ENCODE data around the gene SUSD1. TPM values are rescaled to one million over a fixed set of nuclear protein-coding genes. Genes with fewer than 3 reads are reported as not detected.

SUSD1 gene
- total RNA-seq, 1 experiment from 2014 or later = 15.3 TPM

GRCh38 chr9:112084334-112084733 is 90.8 kb downstream of the SUSD1 start:
- intact Hi-C loops (cut with micrococcal nuclease; ENCODE audit: unreplicated experiment) (no loop called here), in situ Hi-C loops (cut with HindIII; ENCODE audit: low pct_unique_long_range_greater_than_20kb, low sequenced_read_pairs) (no loop called here)

DNA sequence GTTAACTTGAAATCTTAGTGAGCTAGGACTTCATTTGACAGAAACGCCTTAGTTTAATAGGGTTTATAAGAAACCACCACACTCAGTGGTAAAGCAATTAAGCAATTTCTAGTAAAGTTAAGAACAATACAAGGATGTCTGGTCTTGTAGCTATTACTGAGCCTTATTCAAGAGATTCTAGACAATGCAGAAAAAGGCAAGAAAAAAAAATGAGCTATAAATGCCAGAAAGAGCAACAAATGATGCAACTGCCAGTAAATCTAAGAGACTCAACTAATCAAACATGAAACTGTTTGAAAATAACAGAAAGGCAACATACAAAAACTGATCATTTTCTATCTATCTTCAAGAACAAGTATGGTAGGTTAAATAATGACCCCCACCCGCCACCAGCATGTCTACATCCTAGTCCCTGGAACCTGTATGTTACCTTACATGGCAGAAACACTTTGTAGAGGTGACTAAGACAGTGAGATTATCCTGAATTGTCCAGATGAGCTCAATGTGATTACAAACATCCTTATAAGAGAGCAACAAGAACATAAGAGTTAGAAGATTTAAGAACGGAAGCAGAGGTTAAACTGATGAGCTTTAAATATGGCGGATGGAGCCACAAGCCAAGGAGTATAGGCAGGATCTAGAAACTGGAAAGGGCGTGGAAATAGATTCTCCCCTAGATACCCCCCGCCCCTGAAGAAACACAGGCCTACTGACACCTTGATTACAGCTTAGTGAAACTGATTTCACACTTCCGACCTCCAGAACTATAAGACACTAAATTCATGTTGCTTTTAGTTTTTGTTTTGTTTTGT is 93.0 kb downstream of the SUSD1 start:
- POLR2A ChIA-PET = interaction anchor here (0.6 to 0.7 kb wide), 2 partner anchors 11 to 27 kb away, joined by 3 to 7 read pairs; no protein-coding TSS in a partner anchor
- intact Hi-C loops (cut with micrococcal nuclease; ENCODE audit: unreplicated experiment) = no loop called here

More at GRCh38 chr9:112084334-112084733, 90.8 kb downstream of the SUSD1 start:
- H3K4me3 ChIP-seq (ENCODE audit: low read depth in 2 of 2, low read length in 2 of 2) = no peak overlapping the region
- no peaks in the 10 kb centered on the region for H3K36me3 ChIP-seq (ENCODE audit: control insufficient read depth, insufficient read depth, low read length)
- no peak overlapping the region for H3K27ac ChIP-seq (ENCODE audit: low read length)
- H3K9me3 ChIP-seq (ENCODE audit: control insufficient read depth, insufficient read depth, low read depth, low read length) = no peaks in the 10 kb centered on the region
- BruUV-seq (replicated peaks) = no TSS peak
- POLR2A ChIA-PET = no interaction called here
- ATAC-seq = no peak
- CTCF ChIA-PET = no interaction called here
- DNase-seq (ENCODE audit: low read depth, low spot score) = no peak
- no peaks in the 10 kb centered on the region for H3K27me3 ChIP-seq (ENCODE audit: control insufficient read depth, insufficient read depth, low read length)
- no peaks in the 10 kb centered on the region; the same call in 1 of the 2 replicates for H3K4me1 ChIP-seq (ENCODE audit: control insufficient read depth, insufficient read depth, low read length)
- TF ChIP-seq SIN3A (IDR thresholded peaks at IDR 0.05; ENCODE audit: borderline replicate concordance, insufficient read depth, low read depth, low read length) (no peak), POLR2AphosphoS5 (IDR thresholded peaks at IDR 0.05; ENCODE audit: low read depth, low read length) (no peak), TCF7L2 (IDR thresholded peaks at IDR 0.05; ENCODE audit: low read depth, low read length) (no peak), REST (IDR thresholded peaks at IDR 0.05; ENCODE audit: insufficient read depth in 1 of 2, low read depth in 2 of 2, low read length in 1 of 2) (no peak)
- TF ChIP-seq, protein P1, sequence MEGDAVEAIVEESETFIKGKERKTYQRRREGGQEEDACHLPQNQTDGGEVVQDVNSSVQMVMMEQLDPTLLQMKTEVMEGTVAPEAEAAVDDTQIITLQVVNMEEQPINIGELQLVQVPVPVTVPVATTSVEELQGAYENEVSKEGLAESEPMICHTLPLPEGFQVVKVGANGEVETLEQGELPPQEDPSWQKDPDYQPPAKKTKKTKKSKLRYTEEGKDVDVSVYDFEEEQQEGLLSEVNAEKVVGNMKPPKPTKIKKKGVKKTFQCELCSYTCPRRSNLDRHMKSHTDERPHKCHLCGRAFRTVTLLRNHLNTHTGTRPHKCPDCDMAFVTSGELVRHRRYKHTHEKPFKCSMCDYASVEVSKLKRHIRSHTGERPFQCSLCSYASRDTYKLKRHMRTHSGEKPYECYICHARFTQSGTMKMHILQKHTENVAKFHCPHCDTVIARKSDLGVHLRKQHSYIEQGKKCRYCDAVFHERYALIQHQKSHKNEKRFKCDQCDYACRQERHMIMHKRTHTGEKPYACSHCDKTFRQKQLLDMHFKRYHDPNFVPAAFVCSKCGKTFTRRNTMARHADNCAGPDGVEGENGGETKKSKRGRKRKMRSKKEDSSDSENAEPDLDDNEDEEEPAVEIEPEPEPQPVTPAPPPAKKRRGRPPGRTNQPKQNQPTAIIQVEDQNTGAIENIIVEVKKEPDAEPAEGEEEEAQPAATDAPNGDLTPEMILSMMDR (IDR thresholded peaks at IDR 0.05) = no peak

More for the DNA sequence above, 93.0 kb downstream of the SUSD1 start:
- CTCF ChIA-PET = no interaction called here
- no peak overlapping the region for H3K27ac ChIP-seq (ENCODE audit: low read length)
- H3K27me3 ChIP-seq (ENCODE audit: control insufficient read depth, insufficient read depth, low read length) = no peaks in the 10 kb centered on the region
- no peaks in the 10 kb centered on the region; the same call in 1 of the 2 replicates for H3K4me1 ChIP-seq (ENCODE audit: control insufficient read depth, insufficient read depth, low read length)
- TF ChIP-seq REST (IDR thresholded peaks at IDR 0.05; ENCODE audit: insufficient read depth in 1 of 2, low read depth in 2 of 2, low read length in 1 of 2) = no peak
- TF ChIP-seq TCF7L2 (IDR thresholded peaks at IDR 0.05; ENCODE audit: low read depth, low read length) = no peak
- TF ChIP-seq, protein P1 (IDR thresholded peaks at IDR 0.05) = no peak
- TF ChIP-seq SIN3A (IDR thresholded peaks at IDR 0.05; ENCODE audit: borderline replicate concordance, insufficient read depth, low read depth, low read length) = no peak
- no peak for TF ChIP-seq POLR2AphosphoS5 (IDR thresholded peaks at IDR 0.05; ENCODE audit: low read depth, low read length)
- H3K9me3 ChIP-seq (ENCODE audit: control insufficient read depth, insufficient read depth, low read depth, low read length) = no peaks in the 10 kb centered on the region
- in situ Hi-C loops (cut with HindIII; ENCODE audit: low pct_unique_long_range_greater_than_20kb, low sequenced_read_pairs) = no loop called here
- no peaks in the 10 kb centered on the region for H3K36me3 ChIP-seq (ENCODE audit: control insufficient read depth, insufficient read depth, low read length)
- BruUV-seq (replicated peaks) = no TSS peak
- DNase-seq (ENCODE audit: low read depth, low spot score) (no peak), ATAC-seq (no peak)
- H3K4me3 ChIP-seq (ENCODE audit: low read depth in 2 of 2, low read length in 2 of 2) = no peak overlapping the region
